ENCODE results near the gene C4B.

Gene C4B

DNA sequence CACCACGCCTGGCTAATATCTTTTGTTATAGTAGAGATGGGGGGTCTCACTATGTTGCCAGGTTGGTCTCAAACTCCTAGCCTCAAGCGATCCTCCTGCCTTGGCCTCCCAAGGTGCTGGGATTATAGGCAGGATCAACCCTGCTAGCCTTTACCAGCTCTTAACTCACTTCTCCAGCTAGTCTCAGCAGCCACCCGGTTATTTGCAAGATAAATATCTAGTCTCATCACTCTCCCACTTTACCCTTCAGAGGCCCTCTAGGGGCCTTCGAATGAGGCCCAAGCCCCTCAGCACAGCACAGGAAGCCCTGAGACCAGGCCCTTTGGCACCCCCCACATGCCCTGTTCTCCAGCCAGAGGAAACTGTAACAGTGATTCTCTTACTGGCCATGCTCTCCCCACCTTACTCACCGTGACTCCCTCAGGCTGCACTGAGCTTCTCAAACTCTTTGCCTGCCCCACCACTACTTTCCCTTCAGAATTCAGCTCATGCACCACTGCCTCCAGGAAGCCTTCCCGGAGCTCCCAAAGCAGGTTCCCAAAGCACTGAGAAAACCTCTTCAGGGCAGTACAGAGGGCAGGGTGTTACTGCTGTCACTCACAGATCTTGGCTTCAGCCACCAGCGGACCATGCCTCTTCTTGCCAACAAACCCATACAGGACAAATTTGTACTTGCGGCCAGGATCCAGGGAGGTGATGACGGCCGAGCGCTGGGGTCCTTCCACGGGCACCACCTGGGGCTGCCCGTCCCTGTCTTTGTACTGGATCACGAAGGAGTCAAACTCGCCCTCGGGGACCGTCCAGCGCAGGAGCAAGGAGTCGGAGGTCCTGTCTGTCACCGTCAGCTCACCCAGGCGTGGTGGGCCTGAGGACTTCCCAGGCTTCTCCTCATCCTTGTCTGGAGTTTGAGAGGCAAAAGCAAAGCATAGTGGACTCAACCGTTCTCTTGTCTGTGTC, 69.5 kb downstream of the C4B start:
- no peak for DNase-seq

DNA sequence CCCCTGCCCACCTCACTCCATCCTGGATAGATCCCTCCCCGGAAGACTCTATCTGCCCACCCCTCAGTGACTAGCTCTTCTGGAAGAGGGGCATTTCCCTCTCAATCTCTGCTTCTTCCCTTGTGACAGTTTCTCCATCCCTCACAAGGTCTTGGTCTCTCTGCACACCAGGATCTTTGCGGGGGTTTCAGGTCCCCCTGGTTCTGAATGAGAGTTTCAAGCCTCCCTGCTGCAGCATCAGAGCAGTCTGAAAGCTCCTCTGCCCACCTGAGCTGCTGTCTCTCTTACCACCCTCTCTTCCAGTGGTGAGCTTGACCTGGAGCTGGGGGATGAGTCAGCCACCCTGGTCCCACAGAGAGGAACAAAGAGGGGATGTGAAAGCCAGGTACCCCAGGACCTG, 70.2 kb downstream of the C4B start:
- DNase-seq: no peak
